ENCODE results near the gene KLHDC7B. TPM values are rescaled to one million over a fixed set of nuclear protein-coding genes. Genes with fewer than 3 reads are reported as not detected.

Gene KLHDC7B
- total and polyA plus RNA-seq, 2 of the 13 experiments (the other 11 are each of a cell fraction or from before 2014, with no cell fraction given) = 0.11 TPM; not detected in 1

DNA sequence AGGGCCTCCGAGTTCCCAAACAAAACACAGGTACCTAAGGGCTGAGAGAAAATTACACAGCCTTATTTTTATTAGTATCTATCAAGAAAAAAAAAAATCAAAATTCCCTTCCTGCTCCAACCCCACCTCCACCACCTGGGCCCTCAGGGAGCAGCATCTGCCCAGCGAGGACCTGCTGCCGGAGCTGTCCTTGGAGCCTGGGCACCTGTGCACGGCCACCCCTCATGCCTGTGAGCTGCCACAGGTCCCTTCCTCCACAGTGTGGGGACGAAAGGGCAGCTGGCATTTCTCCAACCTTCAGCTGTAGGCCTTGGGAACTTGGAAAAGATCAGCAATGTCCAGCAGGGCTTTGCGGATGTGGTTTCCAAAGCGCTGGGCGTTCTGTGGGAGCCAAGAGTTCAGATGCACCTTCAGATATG lies 23.4 kb downstream of the KLHDC7B start (continued):
- TF ChIP-seq RORA (CRISPR knock-in tag; IDR thresholded peaks at IDR 0.05) (no peak), SALL2 (CRISPR knock-in tag; IDR thresholded peaks at IDR 0.05) (no peak), ZNF788 (CRISPR knock-in tag; IDR thresholded peaks at IDR 0.05; ENCODE audit: borderline replicate concordance) (peak; percentile 40; the same call in 1 of the 2 replicates), ELF3 (CRISPR knock-in tag; IDR thresholded peaks at IDR 0.05) (peak; percentile 46; the same call in 1 of the 2 replicates)
- TF ChIP-seq, protein P1, sequence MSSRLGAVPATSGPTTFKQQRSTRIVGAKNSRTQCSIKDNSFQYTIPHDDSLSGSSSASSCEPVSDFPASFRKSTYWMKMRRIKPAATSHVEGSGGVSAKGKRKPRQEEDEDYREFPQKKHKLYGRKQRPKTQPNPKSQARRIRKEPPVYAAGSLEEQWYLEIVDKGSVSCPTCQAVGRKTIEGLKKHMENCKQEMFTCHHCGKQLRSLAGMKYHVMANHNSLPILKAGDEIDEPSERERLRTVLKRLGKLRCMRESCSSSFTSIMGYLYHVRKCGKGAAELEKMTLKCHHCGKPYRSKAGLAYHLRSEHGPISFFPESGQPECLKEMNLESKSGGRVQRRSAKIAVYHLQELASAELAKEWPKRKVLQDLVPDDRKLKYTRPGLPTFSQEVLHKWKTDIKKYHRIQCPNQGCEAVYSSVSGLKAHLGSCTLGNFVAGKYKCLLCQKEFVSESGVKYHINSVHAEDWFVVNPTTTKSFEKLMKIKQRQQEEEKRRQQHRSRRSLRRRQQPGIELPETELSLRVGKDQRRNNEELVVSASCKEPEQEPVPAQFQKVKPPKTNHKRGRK (CRISPR knock-in tag; IDR thresholded peaks at IDR 0.05) = no peak
- TF ChIP-seq, protein P2, sequence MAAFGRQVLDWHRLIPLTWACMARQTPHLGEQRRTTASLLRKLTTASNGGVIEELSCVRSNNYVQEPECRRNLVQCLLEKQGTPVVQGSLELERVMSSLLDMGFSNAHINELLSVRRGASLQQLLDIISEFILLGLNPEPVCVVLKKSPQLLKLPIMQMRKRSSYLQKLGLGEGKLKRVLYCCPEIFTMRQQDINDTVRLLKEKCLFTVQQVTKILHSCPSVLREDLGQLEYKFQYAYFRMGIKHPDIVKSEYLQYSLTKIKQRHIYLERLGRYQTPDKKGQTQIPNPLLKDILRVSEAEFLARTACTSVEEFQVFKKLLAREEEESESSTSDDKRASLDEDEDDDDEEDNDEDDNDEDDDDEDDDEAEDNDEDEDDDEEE (CRISPR knock-in tag; IDR thresholded peaks at IDR 0.05) = no peak
- TF ChIP-seq, protein P3, sequence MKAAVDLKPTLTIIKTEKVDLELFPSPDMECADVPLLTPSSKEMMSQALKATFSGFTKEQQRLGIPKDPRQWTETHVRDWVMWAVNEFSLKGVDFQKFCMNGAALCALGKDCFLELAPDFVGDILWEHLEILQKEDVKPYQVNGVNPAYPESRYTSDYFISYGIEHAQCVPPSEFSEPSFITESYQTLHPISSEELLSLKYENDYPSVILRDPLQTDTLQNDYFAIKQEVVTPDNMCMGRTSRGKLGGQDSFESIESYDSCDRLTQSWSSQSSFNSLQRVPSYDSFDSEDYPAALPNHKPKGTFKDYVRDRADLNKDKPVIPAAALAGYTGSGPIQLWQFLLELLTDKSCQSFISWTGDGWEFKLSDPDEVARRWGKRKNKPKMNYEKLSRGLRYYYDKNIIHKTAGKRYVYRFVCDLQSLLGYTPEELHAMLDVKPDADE (CRISPR knock-in tag; IDR thresholded peaks at IDR 0.05) = no peak

DNA sequence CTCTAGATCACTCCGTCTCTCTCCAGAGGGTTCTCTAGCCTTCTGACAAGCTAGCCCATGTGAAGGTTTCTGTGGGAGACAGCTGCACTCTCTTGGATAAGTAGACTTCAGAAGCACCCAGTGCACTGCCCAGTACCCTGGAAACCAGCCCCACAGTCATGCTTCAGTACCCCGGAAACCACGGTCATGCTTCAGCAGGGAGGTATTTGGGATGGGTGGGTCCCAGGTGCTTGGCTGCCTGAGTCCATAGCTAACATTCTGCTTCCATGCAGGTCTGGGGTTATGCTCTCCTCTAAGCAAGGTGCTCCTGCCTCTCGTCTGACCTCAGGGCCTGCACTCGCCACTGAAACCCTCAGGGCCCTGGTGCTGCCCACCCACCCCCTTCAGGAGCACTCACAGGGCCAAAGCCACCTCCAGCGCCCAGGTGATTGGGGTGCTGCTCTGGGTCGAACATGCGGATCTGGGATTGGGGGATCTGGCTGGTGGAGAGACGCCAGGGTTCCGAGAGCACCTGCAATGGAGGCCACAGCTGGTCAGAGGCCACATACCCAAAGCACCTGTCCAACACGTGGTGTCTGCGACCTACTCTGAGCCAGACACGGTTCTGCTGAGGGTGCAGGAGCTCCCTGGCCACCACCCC lies 24.3 kb downstream of the KLHDC7B start:
- Histone ChIP-seq H3K4me1 (ENCODE audit: insufficient read depth, low read length) (peaks cover 29% of the 10 kb centered on the region), H2AFZ (ENCODE audit: low read length) (no peak overlapping the region), H3K9me3 (ENCODE audit: low read length) (no peaks in the 10 kb centered on the region), H3K79me2 (ENCODE audit: insufficient read depth, low read length) (no peaks in the 10 kb centered on the region), H3K27me3 (ENCODE audit: control insufficient read depth in 1 of 2, insufficient read depth in 2 of 2, low read length in 2 of 2) (no peaks in the 10 kb centered on the region), H3K27ac (ENCODE audit: extremely low read length, insufficient read depth, low read length) (peak overlapping the region; percentile 83), H3K36me3 (replicated peaks in 1 of 2; ENCODE audit: control insufficient read depth in 1 of 2, insufficient read depth in 2 of 2, low read length in 2 of 2) (peaks cover 4 to 5% of the 10 kb centered on the region in 2 experiments; a peak in 2 of 5 replicates), H3K4me3 (replicated peaks in 1 of 3; ENCODE audit: insufficient read depth in 1 of 3, low read depth in 2 of 3, low read length in 3 of 3) (no peak overlapping the region), H3K4me2 (ENCODE audit: low read depth, low read length) (no peak overlapping the region; the same call in 1 of the 2 replicates), H3K9ac (ENCODE audit: insufficient read depth, low read depth, low read length) (peak overlapping the region; percentile 47; the same call in 1 of the 2 replicates), H4K20me1 (ENCODE audit: insufficient read depth, low read length) (no peaks in the 10 kb centered on the region)
- intact Hi-C loops (cut with micrococcal nuclease; ENCODE audit: unreplicated experiment) (no loop called here), in situ Hi-C loops (cut with HindIII; ENCODE audit: extremely low pct_ligation_motif_present, low pct_unique_long_range_greater_than_20kb) (loop anchor here (5.0 kb wide), 1 partner anchor 38 kb away; the partner anchor contains the start of gene TYMP)
- FAIRE-seq (no peak), ATAC-seq (no peak), DNase-seq (ENCODE audit: low spot score) (no peak)
- ChIA-PET CTCF (ENCODE audit: low intra/inter-chr PET ratio, low total read pairs) (no interaction called here), POLR2A (interaction anchor here (1.2 to 3.2 kb wide), 6 partner anchors 12 to 130 kb away, joined by 4 to 30 read pairs (median 6); partner anchors contain the start of genes CHKB, KLHDC7B and SCO2)
- WGBS (ENCODE audit: low lambda C conversion rate) = 93% methylated on average over 12 of the region's 13 CpGs
- BruUV-seq (replicated peaks) = no TSS peak
- TF ChIP-seq CEBPB (IDR thresholded peaks at IDR 0.05; ENCODE audit: borderline replicate concordance, low read depth, low read length) (no peak), CBFB (CRISPR knock-in tag; IDR thresholded peaks at IDR 0.05) (no peak), SATB2 (CRISPR knock-in tag; IDR thresholded peaks at IDR 0.05) (no peak), ZNF3 (CRISPR knock-in tag; IDR thresholded peaks at IDR 0.05) (no peak), ZBTB8A (CRISPR knock-in tag; IDR thresholded peaks at IDR 0.05; ENCODE audit: borderline replicate concordance, low read depth) (no peak), SMARCE1 (IDR thresholded peaks at IDR 0.05; ENCODE audit: borderline replicate concordance) (no peak)
- TF ChIP-seq, protein P4, sequence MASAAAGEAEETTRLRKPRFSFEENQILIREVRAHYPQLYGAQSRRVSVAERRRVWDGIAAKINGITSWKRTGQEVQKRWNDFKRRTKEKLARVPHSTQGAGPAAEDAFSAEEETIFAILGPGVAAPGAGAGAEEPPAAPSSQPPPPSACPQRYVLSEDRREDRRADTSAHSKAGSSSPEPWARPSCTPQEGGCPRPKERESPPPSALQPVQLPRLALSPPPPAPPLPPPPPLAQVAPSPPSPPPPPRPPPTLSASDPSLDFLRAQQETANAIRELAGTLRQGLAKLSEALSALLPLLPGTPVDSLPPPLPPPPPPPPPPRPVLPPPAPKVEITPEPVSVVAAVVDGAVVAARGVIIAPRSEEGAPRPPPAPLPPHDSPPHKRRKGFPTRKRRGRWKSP (CRISPR knock-in tag; IDR thresholded peaks at IDR 0.05) = no peak
